ENCODE measurements around the gene ANKRD13B.

ANKRD13B gene

DNA sequence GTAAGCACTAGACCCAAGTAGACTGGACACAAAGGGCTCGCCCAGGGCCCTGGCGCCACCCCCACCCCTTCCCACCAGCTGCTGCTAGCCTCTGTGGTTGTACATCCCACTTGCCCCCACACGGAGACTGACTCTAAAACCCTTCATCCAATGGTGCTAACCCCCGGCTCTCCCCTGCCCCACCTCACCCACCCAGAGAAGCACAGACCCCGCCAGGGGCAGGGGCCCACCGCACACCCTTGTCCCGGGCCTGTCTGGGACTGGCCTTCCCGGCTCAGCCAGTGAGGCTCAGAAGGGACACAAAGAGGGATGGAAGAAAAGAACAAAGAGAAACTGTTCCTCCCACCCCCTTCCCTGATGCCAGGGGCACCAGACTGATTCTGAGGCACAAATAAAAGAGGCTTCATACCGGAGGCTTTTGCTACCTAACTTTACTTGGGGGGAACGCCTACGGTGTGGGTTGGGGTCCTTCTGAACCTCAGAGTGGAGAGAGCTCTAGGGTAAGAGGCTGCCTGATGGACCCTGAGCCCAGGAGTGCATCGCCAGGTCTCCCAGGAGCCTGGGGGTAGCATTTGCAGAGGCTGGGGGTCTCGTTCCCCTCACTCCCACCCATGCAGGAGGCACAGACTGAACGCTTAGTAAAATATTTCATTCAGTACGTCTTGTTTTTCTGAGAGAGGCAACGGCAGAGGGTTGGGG lies 21.6 kb downstream of the ANKRD13B start:
- in situ Hi-C loops (cut with MboI; ENCODE audit: low sequenced_read_pairs), result no loop called here

DNA sequence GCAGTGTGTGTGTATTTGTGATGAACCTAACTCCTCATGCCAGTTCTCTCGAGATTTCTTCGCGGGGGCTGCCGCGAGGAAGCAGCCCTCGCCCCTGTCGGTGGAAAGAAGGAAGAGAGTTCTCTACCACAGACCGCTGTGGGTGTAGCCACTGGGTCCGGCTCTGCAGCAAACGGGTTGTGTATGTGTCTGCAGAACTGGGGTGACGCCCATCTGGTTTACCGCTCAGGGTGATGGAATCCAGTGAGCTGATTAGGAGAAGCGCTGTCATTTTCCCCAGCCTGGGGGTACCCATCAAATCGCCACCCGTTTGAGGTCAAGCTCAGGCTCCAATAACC lies 22.1 kb downstream of the ANKRD13B start:
- in situ Hi-C loops (cut with MboI; ENCODE audit: low sequenced_read_pairs), result no loop called here

DNA sequence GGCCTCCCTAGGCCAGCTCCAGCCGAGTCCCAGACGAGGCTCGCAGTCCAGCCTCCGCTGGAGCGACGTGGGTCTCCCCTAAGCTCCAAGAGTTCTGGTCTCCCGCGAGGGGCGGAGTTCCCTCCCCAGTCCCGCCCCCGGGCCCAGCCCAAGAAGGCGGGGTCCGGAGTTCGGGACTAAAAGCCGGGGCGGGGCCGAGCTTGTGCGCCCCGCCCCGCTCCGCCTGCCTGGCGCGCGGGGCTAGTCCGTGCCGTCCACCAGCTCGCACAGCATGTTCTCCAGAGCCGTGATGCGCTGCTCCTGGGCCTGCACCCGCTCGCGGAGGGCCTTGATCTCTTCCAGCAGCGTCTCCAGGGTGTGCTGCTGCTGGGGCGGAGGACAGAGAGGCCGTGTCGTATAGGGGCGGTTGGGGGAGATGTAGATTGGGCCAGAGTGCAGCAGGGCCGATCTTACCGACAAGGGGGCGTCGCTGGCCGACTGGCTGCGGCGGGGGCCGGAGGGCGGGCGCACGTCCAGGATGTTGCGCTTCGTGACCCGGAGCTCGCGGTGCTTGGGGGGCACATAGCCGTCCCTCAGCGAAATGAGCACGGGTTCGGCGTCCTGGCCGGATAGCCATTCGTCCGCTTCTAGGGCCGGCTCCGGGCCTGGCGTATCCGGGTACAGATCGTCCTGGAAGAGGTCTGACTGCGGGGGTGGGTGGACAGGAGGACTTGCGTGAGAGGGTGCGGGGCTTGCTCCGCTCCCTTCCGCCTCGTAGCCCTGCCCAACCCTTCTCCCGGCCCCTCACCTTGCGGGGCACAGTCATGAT lies 22.8 kb downstream of the ANKRD13B start:
- in situ Hi-C loops (cut with MboI; ENCODE audit: low sequenced_read_pairs), result no loop called here

DNA sequence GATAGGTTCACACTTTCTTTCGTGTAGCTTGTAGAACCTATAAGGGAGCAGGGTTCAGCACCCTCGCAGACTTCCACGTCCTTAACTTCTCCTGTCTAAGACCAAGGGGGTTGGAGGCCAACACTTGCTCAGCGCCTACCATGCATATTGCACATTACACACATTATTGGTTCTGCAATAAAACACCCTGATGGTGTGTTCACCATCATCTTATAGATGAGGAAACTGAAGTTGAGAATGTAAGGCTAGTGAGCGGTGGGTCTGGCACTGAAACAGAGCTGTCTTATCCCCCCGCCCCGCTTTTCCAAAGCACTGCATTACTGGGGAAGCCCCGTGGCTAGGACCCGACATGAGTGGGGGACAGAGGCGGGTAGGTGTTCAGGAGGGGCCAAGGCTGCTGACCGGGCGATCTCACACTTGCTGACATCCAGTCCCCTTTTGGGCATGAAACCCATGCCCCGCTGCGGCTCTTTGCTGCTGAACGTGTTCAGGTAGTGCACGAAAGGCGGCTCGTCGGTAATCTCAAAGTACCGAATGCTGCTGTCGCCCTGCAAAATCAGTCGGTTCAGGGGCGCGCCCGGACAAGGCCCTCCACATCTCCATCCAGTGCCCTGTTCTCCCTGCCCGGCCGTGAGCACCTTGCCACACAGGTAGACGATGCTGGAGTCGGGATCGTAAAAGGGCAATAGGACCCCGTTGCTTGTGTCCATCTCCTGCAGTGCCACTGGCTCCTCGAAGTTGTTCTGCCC lies 23.5 kb downstream of the ANKRD13B start:
- in situ Hi-C loops (cut with MboI; ENCODE audit: low sequenced_read_pairs), result no loop called here

DNA sequence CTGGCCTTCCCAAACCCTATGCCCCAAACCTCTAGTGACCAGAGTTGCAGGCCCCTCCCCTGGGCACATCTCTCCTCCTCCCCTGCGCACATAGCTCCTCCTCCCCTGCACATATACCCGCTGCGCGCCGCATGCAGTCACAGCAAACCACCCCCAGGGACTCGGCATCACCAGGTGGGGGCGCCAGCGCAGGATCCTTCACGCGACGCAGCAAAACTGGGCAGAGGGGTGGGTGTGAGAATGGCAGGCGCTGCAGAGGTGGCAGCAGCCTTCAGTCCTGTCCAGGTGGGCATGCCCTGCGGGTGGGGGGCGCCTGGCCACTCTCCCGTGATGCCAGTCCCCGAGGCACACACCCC lies 24.2 kb downstream of the ANKRD13B start:
- in situ Hi-C loops (cut with MboI; ENCODE audit: low sequenced_read_pairs), result no loop called here

DNA sequence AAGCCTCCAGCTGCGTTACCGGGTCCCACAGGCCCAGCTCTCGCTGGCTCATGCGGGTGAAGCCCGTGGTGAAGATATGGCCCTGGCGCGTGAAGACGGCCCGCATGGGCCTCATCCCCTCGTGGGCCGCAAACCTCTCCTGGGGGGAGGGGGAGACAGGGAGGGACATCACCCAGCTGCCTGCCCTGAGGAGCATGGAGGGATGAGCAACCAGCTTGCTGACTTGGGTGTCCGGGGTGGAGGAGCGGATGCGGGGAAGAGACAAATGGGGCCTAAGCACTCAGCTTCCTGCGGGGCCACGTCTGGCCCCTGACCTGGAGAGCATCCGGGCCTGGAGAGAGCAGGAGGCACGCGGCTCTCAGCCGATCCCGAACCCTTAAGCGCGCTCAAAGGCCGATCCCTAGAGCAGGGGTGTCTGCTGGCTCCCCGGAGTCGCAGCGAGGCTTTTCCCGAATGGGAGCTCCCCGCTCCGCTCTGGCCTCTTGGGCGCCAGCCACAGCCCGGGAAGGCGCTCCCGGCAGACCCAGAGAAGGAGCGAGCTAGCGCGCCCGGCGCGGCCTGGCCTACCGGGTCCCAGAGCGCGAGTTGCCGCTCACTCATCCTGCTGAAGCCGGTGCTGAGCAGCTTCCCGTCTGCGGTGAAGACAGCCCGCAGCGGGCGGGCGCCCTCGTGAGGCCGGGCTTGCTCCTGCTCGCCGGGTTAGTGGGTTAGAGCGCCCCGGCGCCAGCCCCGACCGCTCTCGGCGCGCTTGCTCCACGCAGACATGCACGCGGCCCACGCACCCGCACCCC lies 24.7 kb downstream of the ANKRD13B start:
- in situ Hi-C loops (cut with MboI; ENCODE audit: low sequenced_read_pairs), result no loop called here

DNA sequence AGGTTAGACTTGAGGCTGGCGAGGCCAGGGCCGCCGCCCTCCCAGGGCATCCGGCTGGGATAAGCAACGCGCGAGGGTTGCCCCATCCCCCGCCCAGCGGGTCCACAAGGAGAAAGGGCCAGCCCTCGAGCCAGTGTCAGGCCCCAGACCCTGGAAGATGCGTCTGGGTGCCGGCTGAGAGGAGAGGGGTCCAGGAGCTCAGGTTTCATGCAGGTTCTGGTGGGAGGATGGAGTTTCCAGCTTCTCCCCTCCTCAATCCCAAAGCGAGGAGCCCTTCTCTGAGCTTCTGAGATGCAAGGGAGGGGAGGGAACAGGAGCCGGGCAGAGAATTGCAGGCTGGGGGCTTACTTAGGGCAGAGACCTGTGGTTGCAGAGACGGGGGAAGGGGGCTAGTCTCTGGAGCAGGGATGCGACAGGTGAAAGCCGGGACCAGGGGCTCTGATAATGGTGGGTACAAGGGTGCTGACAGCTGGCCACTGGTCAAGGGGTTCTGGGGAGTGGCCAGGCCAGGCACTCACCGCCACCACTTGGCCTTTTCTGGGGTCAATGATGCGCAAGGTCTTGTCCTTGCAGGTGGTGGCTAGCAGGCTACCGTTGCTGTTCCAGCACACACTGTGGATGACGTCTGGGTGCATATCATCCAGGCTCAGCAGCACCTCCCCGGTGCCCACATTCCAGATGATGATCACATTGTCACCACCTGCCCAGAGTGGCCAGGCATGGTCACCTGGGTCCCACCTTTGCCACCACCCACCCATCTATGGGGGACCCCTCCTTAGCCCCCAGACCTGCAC lies 25.5 kb downstream of the ANKRD13B start:
- in situ Hi-C loops (cut with MboI; ENCODE audit: low sequenced_read_pairs), result no loop called here

DNA sequence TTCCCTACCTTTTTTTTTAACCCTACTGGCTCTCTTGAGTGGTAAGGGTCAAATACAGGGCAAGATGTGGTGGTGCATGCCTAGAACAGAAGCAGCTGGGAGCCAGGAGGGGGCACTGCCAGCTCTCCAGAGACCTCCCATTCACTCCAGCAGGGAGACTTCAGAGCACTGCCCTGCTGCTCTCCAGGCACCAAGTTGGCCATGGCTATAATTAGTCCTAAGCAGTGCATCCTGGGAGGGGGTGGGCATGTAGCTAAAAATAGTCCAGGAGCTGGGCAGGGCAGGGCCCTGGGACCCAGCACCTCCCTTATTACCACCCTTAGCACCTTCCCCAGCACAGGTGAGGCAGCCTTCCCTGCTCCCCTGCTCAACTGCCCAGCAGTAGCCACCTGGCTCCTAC lies 26.3 kb downstream of the ANKRD13B start:
- in situ Hi-C loops (cut with MboI; ENCODE audit: low sequenced_read_pairs), result no loop called here

DNA sequence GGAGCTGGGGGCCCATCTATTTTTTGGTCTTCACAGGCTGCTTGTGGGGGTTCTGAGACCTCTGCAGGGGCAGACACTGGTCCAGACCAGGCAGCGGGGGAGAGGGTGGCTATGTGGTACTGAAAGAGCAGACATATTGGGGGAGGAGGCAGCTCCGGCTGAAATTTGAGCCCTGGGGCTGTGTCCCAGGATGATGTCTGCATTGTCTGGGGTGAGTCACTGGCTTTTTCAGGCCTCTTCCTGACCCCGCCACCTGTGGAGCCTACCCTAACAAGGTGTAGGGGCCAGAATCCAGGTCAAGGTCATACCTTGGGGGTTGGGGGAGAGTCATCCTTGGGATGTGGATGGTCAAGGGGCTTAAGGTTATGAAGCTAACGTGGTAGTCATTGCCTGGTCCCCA lies 27.3 kb downstream of the ANKRD13B start:
- in situ Hi-C loops (cut with MboI; ENCODE audit: low sequenced_read_pairs), result no loop called here

DNA sequence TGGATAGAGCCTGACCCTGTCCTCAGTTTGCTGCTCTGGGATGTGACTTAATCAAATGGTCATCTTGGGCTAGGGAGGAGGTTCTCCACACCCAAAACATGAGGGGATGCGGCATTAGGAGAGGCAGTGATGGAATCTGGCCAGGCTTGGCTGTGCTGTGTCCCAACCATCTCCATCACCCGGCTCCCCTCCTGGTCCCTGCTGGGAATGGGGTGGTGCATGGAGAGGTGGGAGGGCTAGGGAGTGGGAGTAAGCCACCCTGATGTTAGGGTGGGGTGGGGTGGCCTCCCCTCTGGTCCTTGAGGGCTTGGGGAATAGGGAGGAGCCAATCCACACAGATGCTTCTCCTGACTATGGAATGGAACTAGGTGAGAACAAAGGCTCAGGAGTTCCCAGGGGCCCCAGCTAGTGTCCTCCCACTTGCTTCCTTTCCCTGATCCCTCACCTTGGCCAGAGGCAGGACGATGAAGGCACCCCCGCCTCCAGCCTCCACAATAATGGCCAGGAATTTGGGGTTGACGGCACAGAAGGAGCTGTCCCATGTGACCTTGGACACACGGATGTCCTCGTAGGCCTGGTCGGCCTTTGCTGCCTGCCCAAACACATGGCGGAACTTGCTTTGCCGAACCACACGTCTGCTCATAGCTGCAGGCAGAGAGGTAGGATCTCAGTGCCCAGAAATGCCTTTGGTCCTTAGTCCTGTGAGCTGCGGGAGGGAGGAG lies 28.0 kb downstream of the ANKRD13B start:
- in situ Hi-C loops (cut with MboI; ENCODE audit: low sequenced_read_pairs), result no loop called here

DNA sequence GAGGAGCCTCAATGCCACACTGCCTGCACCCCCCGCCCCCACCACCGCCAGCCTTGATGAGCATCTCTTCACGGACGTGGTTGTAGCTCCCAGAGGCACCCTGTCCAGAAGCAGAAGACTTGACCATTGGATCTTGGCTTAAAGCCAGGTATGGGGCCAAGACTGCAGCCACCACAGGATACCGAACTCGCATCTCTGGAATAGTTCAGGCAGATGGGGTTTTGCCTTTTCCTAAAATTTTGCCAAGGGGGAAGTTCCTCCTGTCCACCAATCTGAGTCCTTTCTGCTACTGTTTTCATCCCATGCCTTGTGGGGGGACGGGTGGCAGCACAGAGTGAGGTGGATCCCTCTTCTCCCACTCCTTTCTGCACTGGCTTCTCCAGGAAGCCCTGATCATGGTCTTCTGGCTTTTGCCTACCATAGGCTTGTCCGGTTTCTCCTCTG lies 28.8 kb downstream of the ANKRD13B start:
- in situ Hi-C loops (cut with MboI; ENCODE audit: low sequenced_read_pairs), result no loop called here

DNA sequence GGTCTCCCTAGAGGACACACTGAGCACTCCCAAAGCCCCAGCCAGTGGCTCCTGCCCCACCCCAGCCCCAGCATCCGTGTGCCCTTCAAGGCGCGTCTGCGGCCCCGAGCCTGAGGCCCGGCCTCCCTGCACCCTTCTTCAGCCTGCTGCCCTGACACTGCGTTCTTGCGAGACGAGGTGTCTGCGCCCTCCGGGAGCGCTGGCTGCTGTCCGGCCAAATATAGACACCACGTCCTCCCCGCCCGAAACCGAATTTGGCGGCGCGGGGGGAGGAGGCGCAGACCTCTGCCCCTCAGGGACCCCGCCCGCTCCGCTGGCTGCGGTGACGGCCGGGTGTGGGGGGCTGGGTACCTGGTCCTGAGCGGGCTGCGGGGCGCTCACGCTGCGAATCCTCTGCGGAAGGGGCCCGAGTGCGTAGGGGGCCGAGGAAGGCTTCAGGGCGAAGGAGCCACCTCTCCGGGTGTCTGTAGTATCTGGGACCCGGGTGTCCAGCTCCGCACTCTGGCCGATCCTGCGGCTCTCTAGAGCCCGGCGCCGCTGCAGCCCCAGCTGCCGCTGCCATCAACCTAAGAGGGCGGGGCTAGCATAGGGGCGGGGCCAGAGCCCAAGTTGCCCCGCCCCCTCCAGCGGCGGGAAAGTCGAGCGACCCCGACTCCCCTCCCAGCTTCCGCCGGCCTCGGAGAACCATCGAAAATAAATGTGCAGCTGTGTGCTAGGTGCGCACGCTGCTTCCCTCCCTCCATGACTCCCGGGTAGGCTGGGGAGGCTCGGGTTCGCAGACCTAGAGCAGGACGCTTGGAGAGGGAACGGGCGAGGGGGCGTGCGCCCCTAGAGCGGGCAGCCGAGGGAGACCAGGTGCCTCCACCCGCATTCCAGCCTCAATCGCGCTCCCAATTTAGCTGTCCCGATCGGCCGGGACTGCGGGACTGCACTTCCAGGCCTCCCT lies 29.7 kb downstream of the ANKRD13B start, which contains the start of gene CORO6:
CORO6 (minus strand) TSS at position 576 of the 946 bp plus-strand sequence. CDS start 1,491 bp downstream, outside the sequence.
- in situ Hi-C loops (cut with MboI; ENCODE audit: low sequenced_read_pairs), result no loop called here

DNA sequence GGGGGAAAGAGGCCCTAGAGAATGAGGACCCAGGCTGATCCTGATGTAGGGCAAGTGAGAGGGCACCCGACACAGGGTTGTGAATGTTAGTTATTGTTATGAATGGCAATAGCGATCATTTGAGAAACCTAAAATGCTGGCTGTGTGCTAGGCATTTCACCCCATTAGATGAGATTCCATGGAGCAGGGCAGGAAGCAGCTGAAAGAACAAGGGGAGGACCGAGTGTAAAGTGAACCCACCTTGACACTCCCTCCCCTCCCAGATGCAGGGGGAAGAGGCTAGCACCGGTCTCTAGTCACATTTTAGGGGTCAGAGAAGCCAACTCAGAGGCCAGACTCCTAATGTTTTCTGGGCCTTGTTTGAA lies 30.3 kb downstream of the ANKRD13B start:
- in situ Hi-C loops (cut with MboI; ENCODE audit: low sequenced_read_pairs), result no loop called here

DNA sequence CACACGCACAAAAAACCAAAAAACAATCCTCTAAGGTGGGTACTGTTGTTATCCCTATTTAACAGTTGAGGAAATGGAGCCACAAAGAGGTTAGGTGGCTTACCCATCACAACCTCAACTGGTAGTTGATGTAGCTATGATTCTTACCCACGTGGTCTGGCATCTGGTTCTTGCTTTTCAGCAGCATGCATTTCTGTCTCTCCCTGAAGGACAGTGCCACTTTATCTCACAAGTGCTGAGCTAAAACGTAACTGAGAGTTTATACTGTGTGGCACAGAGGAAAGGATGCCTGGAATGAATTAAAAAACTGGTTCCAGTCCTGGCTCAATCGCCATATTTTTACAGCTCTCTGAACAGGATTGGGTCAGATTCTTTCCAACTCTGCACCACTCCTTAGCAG lies 31.7 kb downstream of the ANKRD13B start:
- in situ Hi-C loops (cut with MboI; ENCODE audit: low sequenced_read_pairs), result no loop called here

DNA sequence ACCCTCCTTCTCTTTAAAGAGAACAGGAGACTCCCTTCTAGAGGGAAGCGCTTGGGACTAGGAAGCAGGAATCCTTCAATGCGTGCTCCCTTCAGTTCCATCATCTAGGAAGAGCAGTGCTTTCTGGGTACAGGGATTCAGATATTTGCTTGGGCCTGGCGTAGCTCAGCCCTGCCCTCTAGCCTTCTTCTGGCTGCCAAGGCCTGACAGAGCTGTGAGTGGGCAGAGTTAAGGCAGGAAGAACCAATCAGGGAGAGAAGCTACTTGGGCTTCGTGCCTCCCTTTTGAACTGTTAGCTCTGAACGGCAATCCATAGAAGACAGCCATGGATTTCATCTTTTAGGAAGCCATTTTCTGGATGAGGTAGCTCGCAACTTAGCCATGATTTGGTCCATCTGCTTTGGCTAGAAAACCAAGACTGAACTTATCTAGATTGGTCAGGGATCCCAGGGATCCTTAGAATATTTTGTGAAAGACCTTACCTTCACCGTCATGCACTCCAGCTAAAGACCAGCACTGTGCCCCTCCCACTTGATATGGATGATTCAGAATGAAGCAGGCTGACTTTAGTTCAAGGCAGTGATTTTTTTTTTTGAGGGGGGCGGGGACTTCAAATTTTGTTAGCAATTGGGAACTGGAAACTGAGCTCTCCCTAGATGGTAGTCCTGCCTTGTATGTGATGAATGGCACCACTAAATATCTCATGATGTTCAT lies 32.3 kb downstream of the ANKRD13B start:
- in situ Hi-C loops (cut with MboI; ENCODE audit: low sequenced_read_pairs), result loop anchor here (25.0 kb wide), 2 partner anchors 312 to 462 kb away; partner anchors contain the start of genes EFCAB5 and SSH2

DNA sequence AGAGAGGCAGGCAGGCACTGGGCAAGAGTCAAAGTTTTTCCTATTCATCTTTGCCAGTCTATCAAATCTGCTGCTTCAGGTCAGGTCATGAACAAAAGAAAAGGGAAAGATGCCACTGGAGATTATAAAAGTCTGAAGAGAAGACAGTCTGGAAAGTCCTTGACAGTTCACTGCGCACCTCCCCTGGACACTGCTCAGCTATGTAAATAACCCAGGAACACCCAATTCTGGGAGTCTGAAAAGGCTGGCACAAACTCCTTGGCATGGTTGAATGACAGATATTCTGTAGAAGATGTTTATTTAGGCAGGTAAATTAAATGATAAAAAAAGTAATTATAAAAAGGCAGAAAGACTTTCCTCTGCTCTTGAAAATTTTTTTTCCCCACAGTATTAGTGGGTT lies 35.0 kb downstream of the ANKRD13B start:
- in situ Hi-C loops (cut with MboI; ENCODE audit: low sequenced_read_pairs), result loop anchor here (25.0 kb wide), 2 partner anchors 309 to 459 kb away; partner anchors contain the start of genes EFCAB5 and SSH2

DNA sequence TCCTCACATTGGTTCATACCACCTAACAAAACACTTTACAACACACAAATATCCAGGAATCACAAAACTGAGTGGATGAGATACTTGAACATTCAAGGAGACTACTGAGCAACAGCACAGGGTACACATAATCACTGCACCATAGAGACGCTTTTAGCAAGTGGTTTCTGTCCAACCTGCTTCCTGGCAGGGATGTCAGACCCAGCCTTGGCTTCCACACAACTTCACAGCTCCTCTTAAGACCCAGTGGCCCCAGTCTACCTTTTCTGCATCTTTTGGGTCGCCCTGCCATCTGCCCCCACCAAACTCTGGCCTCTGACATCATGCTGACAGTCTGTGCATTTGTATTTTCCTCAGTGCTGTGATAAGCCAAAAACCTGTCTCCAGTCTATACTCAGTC lies 35.7 kb downstream of the ANKRD13B start:
- in situ Hi-C loops (cut with MboI; ENCODE audit: low sequenced_read_pairs), result loop anchor here (25.0 kb wide), 2 partner anchors 309 to 459 kb away; partner anchors contain the start of genes EFCAB5 and SSH2
